Measurements from ENCODE around the gene LRRK1.

The LRRK1 gene

GRCh38 chr15:100891307-100892012 is 27.7 kb upstream of the LRRK1 start:
- no peak for DNase-seq

GRCh38 chr15:100892013-100892355 is 27.2 kb upstream of the LRRK1 start:
- DNase-seq: no peak

GRCh38 chr15:100893261-100893963 is 25.7 kb upstream of the LRRK1 start:
- no peak for DNase-seq

- DNase-seq: no peak
Observed at GRCh38 chr15:100893964-100894295, 25.2 kb upstream of the LRRK1 start.

GRCh38 chr15:100895721-100896120 is 23.4 kb upstream of the LRRK1 start:
- DNase-seq: no peak

GRCh38 chr15:100897221-100898151 is 21.7 kb upstream of the LRRK1 start:
- no peak for DNase-seq

GRCh38 chr15:100898152-100898490 is 21.0 kb upstream of the LRRK1 start:
- no peak for DNase-seq

GRCh38 chr15:100898661-100899462 is 20.3 kb upstream of the LRRK1 start:
- no peak for DNase-seq

- no peak for DNase-seq
Observed at GRCh38 chr15:100899601-100900000, 19.6 kb upstream of the LRRK1 start.

- DNase-seq: no peak
Observed at GRCh38 chr15:100900136-100900794, 18.9 kb upstream of the LRRK1 start.

GRCh38 chr15:100900795-100901169 is 18.4 kb upstream of the LRRK1 start:
- no peak for DNase-seq

- DNase-seq: no peak
Observed at GRCh38 chr15:100901296-100901695, 17.9 kb upstream of the LRRK1 start.

GRCh38 chr15:100901702-100902435 is 17.3 kb upstream of the LRRK1 start:
- DNase-seq: no peak

- no peak for DNase-seq
Observed at GRCh38 chr15:100902436-100903167, 16.6 kb upstream of the LRRK1 start.

GRCh38 chr15:100903168-100903554 is 16.0 kb upstream of the LRRK1 start:
- no peak for DNase-seq

- DNase-seq: no peak
Observed at GRCh38 chr15:100905850-100906249, 13.3 kb upstream of the LRRK1 start.

- DNase-seq: no peak
Observed at GRCh38 chr15:100908466-100908865, 10.7 kb upstream of the LRRK1 start.

GRCh38 chr15:100909565-100909964 is 9.6 kb upstream of the LRRK1 start:
- no peak for DNase-seq

GRCh38 chr15:100909989-100910955 is 8.9 kb upstream of the LRRK1 start:
- no peak for DNase-seq

GRCh38 chr15:100911086-100911485 is 8.1 kb upstream of the LRRK1 start:
- no peak for DNase-seq
